SU-DHL-6 (cell line): ENCODE measurements around the gene KRTAP17-1.

ENCODE experiments used
- EZH2phosphoT487 ChIP-seq: fragments of 200-600 bp; sonication (generic), shearing (Covaris generic); conservative IDR thresholded peaks from 2 replicates; pipeline ENCODE4 v1.6.1; 2018; ENCODE audit warnings: mild to moderate bottlenecking, antibody characterized with exemption, low read length, moderate library complexity, mixed read lengths
- TF ChIP-seq, protein P1 (sequence below): fragments of 200-600 bp; sonication (generic); IDR thresholded peaks from one replicate; pipeline ENCODE4 v1.5.1; 2017; ENCODE audit warnings: antibody characterized with exemption, mild to moderate bottlenecking, low read length, moderate library complexity; ENCODE audit not compliant: insufficient read depth, poor library complexity, severe bottlenecking

DNA sequence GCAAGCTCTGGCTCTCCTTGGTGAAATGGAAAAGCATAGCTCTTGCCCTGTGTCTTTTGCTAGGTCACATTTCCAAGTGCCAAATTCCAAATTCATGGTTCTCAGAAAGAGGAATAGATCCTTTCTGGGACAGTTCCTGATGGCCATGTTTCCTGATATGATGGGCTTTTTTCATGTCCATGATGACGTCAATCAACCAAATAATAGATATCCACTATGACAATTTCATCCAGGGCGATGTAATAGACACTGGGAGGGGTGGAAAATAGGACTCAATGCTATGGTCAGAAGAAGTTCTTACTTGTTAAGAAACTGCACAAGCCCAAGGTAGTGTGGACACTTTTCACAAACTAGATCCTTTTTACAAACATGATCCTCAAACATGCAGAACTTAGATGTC is 35.7 kb upstream of the KRTAP17-1 start:
- TF ChIP-seq, protein P1, sequence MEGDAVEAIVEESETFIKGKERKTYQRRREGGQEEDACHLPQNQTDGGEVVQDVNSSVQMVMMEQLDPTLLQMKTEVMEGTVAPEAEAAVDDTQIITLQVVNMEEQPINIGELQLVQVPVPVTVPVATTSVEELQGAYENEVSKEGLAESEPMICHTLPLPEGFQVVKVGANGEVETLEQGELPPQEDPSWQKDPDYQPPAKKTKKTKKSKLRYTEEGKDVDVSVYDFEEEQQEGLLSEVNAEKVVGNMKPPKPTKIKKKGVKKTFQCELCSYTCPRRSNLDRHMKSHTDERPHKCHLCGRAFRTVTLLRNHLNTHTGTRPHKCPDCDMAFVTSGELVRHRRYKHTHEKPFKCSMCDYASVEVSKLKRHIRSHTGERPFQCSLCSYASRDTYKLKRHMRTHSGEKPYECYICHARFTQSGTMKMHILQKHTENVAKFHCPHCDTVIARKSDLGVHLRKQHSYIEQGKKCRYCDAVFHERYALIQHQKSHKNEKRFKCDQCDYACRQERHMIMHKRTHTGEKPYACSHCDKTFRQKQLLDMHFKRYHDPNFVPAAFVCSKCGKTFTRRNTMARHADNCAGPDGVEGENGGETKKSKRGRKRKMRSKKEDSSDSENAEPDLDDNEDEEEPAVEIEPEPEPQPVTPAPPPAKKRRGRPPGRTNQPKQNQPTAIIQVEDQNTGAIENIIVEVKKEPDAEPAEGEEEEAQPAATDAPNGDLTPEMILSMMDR, result no peak
- TF ChIP-seq EZH2phosphoT487, result no peak
